ENCODE results near the gene ADGRL4. TPM values are rescaled to one million over a fixed set of nuclear protein-coding genes. Genes with fewer than 3 reads are reported as not detected.

The ADGRL4 gene
- total RNA-seq (3.1 and 5.0 TPM in 2 replicates), polyA plus RNA-seq (3.8 and 12.0 TPM in 2 replicates), polyA minus RNA-seq (ENCODE audit: low replicate concordance) (0.47 and 4.4 TPM in 2 replicates)
- polyA plus RNA-seq (2012) = 1.8 and 7.7 TPM in 2 replicates

DNA sequence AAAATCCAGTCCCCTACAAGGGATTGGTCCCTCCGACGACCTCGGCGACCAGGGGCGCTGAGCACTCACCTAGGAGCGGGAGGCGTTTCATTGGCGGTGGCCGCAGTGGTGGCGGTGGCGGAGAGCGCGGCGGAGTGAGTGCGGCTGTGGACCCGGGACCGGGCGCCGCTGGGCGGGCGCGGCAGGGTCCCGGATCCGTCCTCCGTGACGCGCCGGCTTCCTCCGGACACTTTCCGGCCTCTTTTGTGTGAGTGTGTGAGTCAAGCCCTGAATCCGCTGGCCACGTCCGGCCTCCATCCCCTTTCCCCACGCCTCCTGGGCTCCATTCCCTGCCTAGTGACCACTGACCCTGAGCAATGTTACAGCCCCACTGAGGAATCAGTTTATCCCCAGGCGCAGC, at the start of gene ADGRL4:
Gene ADGRL4 (minus strand): TSS at position 167 of the 400 bp plus-strand sequence. CDS start 76 bp downstream, at position 91.
- no peaks in the 10 kb centered on the region for H3K27me3 ChIP-seq (ENCODE audit: control insufficient read depth, insufficient read depth, low read length)
- peak within 1 kb of the TSS; percentile 81 for H2AFZ ChIP-seq (ENCODE audit: low read length)
- H3K36me3 ChIP-seq (ENCODE audit: control insufficient read depth, insufficient read depth, low read length) = no peaks in the 10 kb centered on the region
- H3K4me1 ChIP-seq (ENCODE audit: control insufficient read depth, extremely low read depth, insufficient read depth, low read length) = no peaks in the 10 kb centered on the region
- TF ChIP-seq, protein P1, sequence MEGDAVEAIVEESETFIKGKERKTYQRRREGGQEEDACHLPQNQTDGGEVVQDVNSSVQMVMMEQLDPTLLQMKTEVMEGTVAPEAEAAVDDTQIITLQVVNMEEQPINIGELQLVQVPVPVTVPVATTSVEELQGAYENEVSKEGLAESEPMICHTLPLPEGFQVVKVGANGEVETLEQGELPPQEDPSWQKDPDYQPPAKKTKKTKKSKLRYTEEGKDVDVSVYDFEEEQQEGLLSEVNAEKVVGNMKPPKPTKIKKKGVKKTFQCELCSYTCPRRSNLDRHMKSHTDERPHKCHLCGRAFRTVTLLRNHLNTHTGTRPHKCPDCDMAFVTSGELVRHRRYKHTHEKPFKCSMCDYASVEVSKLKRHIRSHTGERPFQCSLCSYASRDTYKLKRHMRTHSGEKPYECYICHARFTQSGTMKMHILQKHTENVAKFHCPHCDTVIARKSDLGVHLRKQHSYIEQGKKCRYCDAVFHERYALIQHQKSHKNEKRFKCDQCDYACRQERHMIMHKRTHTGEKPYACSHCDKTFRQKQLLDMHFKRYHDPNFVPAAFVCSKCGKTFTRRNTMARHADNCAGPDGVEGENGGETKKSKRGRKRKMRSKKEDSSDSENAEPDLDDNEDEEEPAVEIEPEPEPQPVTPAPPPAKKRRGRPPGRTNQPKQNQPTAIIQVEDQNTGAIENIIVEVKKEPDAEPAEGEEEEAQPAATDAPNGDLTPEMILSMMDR (conservative IDR thresholded peaks at IDR 0.05 in 1 of 2, IDR thresholded peaks at IDR 0.05 in 1 of 2; ENCODE audit: low read depth in 1 of 2, low read length in 2 of 2) = no peak
- no peak for TF ChIP-seq EZH2 (IDR thresholded peaks at IDR 0.05; ENCODE audit: low read length, missing control alignments)
- peak within 1 kb of the TSS; percentile 51 to 67 (median 58) for H3K4me3 ChIP-seq (replicated peaks in 1 of 4; ENCODE audit: control extremely low read depth in 1 of 4, insufficient read depth in 1 of 4, low read depth in 3 of 4, low read length in 4 of 4)
- H4K20me1 ChIP-seq (ENCODE audit: control insufficient read depth, extremely low read depth, insufficient read depth, low read length) = no peaks in the 10 kb centered on the region
- peak; percentile 57 to 79 for DNase-seq (ENCODE audit: low read depth in 2 of 2)
- H3K9ac ChIP-seq (ENCODE audit: insufficient read depth, low read length) = peak within 1 kb of the TSS; percentile 53
- peak within 1 kb of the TSS; percentile 38 for H3K27ac ChIP-seq (ENCODE audit: insufficient read depth, low read length)
- H3K79me2 ChIP-seq (ENCODE audit: control insufficient read depth, insufficient read depth, low read length) = no peaks in the 10 kb centered on the region
- H3K9me3 ChIP-seq (ENCODE audit: control insufficient read depth, insufficient read depth, low read depth, low read length) = no peaks in the 10 kb centered on the region
- peak within 1 kb of the TSS; percentile 78 for H3K4me2 ChIP-seq (ENCODE audit: extremely low read depth, insufficient read depth, low read length)

DNA sequence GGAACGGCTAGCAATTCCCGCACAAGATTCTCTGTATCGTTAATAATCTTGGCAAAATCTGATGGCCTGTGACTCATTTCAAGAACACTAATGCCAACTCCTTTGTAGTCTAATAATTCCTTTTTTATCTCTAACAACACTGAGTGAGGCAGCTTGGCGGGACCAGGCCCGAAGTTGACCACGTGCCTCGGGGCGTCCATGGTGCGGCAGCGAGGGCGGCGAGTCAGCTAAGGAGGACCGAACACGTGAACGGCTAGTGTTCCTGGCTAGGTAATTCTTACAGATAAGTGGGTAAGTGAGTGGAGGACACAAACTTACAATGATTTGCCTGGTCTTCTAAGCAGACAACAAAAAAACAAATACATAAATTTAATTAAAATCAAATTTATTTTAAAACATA, 49.3 kb upstream of the ADGRL4 start:
- no peak overlapping the region for H3K9ac ChIP-seq (ENCODE audit: insufficient read depth, low read length)
- no peak for DNase-seq (ENCODE audit: low read depth in 2 of 2)
- TF ChIP-seq, protein P1 (conservative IDR thresholded peaks at IDR 0.05 in 1 of 2, IDR thresholded peaks at IDR 0.05 in 1 of 2; ENCODE audit: low read depth in 1 of 2, low read length in 2 of 2) = no peak
- no peak for TF ChIP-seq EZH2 (IDR thresholded peaks at IDR 0.05; ENCODE audit: low read length, missing control alignments)
- H3K4me1 ChIP-seq (ENCODE audit: control insufficient read depth, extremely low read depth, insufficient read depth, low read length) = no peaks in the 10 kb centered on the region
- H3K79me2 ChIP-seq (ENCODE audit: control insufficient read depth, insufficient read depth, low read length) = no peaks in the 10 kb centered on the region
- H3K4me2 ChIP-seq (ENCODE audit: extremely low read depth, insufficient read depth, low read length) = no peak overlapping the region
- H3K36me3 ChIP-seq (ENCODE audit: control insufficient read depth, insufficient read depth, low read length) = no peaks in the 10 kb centered on the region
- H3K4me3 ChIP-seq (replicated peaks in 1 of 4; ENCODE audit: control extremely low read depth in 1 of 4, insufficient read depth in 1 of 4, low read depth in 3 of 4, low read length in 4 of 4) = no peak overlapping the region
- H3K9me3 ChIP-seq (ENCODE audit: control insufficient read depth, insufficient read depth, low read depth, low read length) = no peaks in the 10 kb centered on the region
- no peaks in the 10 kb centered on the region for H4K20me1 ChIP-seq (ENCODE audit: control insufficient read depth, extremely low read depth, insufficient read depth, low read length)
- H2AFZ ChIP-seq (ENCODE audit: low read length) = no peak overlapping the region
- H3K27me3 ChIP-seq (ENCODE audit: control insufficient read depth, insufficient read depth, low read length) = no peaks in the 10 kb centered on the region
- H3K27ac ChIP-seq (ENCODE audit: insufficient read depth, low read length) = no peak overlapping the region

DNA sequence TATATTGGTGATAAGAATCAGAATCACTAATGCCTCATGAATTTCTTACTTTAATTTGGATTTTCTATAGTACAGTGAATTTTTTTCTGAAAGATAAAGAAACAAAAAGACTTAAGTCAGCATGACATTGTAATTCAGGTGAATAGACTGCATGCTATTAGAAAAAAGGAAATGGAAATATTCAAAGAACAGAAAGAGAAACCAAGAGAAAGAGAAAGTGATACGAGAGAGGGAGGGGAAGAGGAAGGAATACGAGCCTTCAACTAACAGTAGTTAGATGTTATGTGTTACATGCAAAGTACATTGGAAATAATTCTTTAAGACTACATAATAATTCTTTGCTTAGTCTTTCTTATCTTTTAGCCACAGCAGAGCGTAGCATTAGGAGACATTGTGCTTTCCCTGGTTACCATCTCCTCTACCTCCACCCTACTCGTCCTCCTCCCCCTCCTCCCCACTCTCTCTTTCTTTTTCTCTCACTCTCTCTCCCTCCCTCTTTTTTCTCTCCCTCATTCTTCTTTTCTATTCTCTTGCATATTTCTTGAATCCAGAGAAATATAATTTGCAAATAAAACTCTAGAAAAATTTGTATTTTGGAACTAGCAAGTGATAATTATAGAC, 46.4 kb upstream of the ADGRL4 start:
- no peak for DNase-seq (ENCODE audit: low read depth in 2 of 2)
- Histone ChIP-seq H2AFZ (ENCODE audit: low read length) (peak overlapping the region; percentile 79), H3K9me3 (ENCODE audit: control insufficient read depth, insufficient read depth, low read depth, low read length) (no peaks in the 10 kb centered on the region), H3K27ac (ENCODE audit: insufficient read depth, low read length) (no peak overlapping the region), H3K36me3 (ENCODE audit: control insufficient read depth, insufficient read depth, low read length) (no peaks in the 10 kb centered on the region), H4K20me1 (ENCODE audit: control insufficient read depth, extremely low read depth, insufficient read depth, low read length) (no peaks in the 10 kb centered on the region), H3K4me3 (replicated peaks in 1 of 4; ENCODE audit: control extremely low read depth in 1 of 4, insufficient read depth in 1 of 4, low read depth in 3 of 4, low read length in 4 of 4) (peak overlapping the region in 3 of 4 experiments; percentile 25 to 45 (median 40)), H3K79me2 (ENCODE audit: control insufficient read depth, insufficient read depth, low read length) (no peaks in the 10 kb centered on the region), H3K9ac (ENCODE audit: insufficient read depth, low read length) (no peak overlapping the region), H3K27me3 (ENCODE audit: control insufficient read depth, insufficient read depth, low read length) (no peaks in the 10 kb centered on the region), H3K4me1 (ENCODE audit: control insufficient read depth, extremely low read depth, insufficient read depth, low read length) (no peaks in the 10 kb centered on the region), H3K4me2 (ENCODE audit: extremely low read depth, insufficient read depth, low read length) (peak overlapping the region; percentile 58)
- no peak for TF ChIP-seq EZH2 (IDR thresholded peaks at IDR 0.05; ENCODE audit: low read length, missing control alignments)
- TF ChIP-seq, protein P1 (conservative IDR thresholded peaks at IDR 0.05 in 1 of 2, IDR thresholded peaks at IDR 0.05 in 1 of 2; ENCODE audit: low read depth in 1 of 2, low read length in 2 of 2) = no peak

Data from fibroblast of lung (primary cell).